Neural progenitor cell (in vitro differentiated cells): ENCODE data around the gene SAMD4B.

ENCODE experiments used
- CTCF ChIP-seq: fragments of 200-600 bp; sonication (generic); IDR thresholded peaks from 2 replicates; pipeline ENCODE4 v1.5.1; 2017; ENCODE audit warnings: antibody characterized with exemption, mild to moderate bottlenecking
- EZH2 ChIP-seq: fragments of 200-600 bp; sonication (generic); IDR thresholded peaks from 2 replicates; pipeline ENCODE4 v1.6.1; 2017; ENCODE audit warnings: antibody characterized with exemption, mild to moderate bottlenecking, moderate library complexity
- EZH2phosphoT487 ChIP-seq: fragments of 200-600 bp; sonication (generic); IDR thresholded peaks from 2 replicates; pipeline ENCODE4 v1.6.1; 2017; ENCODE audit warnings: antibody characterized with exemption

GRCh38 chr19:39427707-39428106 lies 85.5 kb downstream of the SAMD4B start:
- TF ChIP-seq EZH2phosphoT487 = no peak
- TF ChIP-seq CTCF = no peak
- TF ChIP-seq EZH2 = no peak
